Activated T-helper 2 cell treated with anti-CD3 and anti-CD28 coated beads, Interferon-gamma antibody, Interleukin-2, Interleukin-4, amounts not matched to agents 10 μg/mL and 5 μg/mL and 100 μg/mL, durations not matched to agents 14 hours and 24 hours and 36 hours (primary cell): ENCODE data around the gene LDAF1. TPM values are rescaled to one million over a fixed set of nuclear protein-coding genes. Genes with fewer than 3 reads are reported as not detected.

ENCODE experiments used
- DNase-seq: peaks from one replicate; pipeline ENCODE4 v3.0.0; 2021; ENCODE audit warnings: low spot score
- H3K27ac Mint-ChIP-seq: one replicate; pipeline ENCODE4 v1.8.0; 2021; ENCODE audit warnings: mixed read lengths
- H3K27me3 Mint-ChIP-seq: one replicate; pipeline ENCODE4 v1.8.0; 2021; ENCODE audit warnings: low read depth, mixed read lengths
- H3K36me3 Mint-ChIP-seq: one replicate; pipeline ENCODE4 v1.8.0; 2021; ENCODE audit warnings: low read depth, mixed read lengths
- H3K4me1 Mint-ChIP-seq: one replicate; pipeline ENCODE4 v1.8.0; 2021; ENCODE audit warnings: low read depth, mixed read lengths
- H3K4me3 Mint-ChIP-seq: one replicate; pipeline ENCODE4 v1.8.0; 2021; ENCODE audit warnings: low read depth, mild to moderate bottlenecking, moderate library complexity, mixed read lengths
- H3K9me3 Mint-ChIP-seq: one replicate; pipeline ENCODE4 v1.8.0; 2021; ENCODE audit warnings: mixed read lengths
- intact Hi-C: fragments of 100-400 bp; cut with micrococcal nuclease; formaldehyde crosslinking; loops from one replicate; pipeline ENCODE4 v1.15.1; 2023
- total RNA-seq: library from RNA; stranded (reverse); gene quantifications from 2 replicates; pipeline ENCODE4 v1.2.3, GENCODE V29; 2022

Gene LDAF1
- total RNA-seq, 1 donor from 2014 or later: 10.5 TPM

GRCh38 chr16:21211486-21211885, 53.0 kb downstream of the LDAF1 start, which contains the start of gene ZP2:
Gene ZP2, minus strand, starts transcription at chr16:21211574. Its CDS starts 27 bp downstream, at chr16:21211547.
- no peaks in the 10 kb centered on the region for H3K9me3 Mint-ChIP-seq
- no peak within 1 kb of the TSS for H3K27ac Mint-ChIP-seq
- peaks cover 9% of the 10 kb centered on the region for H3K27me3 Mint-ChIP-seq
- intact Hi-C loops: loop anchor here (5.0 kb wide), 1 partner anchor 366 kb away; no protein-coding TSS in a partner anchor
- H3K36me3 Mint-ChIP-seq: no peaks in the 10 kb centered on the region
- no peak for DNase-seq
- H3K4me3 Mint-ChIP-seq: no peak within 1 kb of the TSS
- no peaks in the 10 kb centered on the region for H3K4me1 Mint-ChIP-seq

GRCh38 chr16:21214086-21214485, 55.6 kb downstream of the LDAF1 start:
- Mint-ChIP-seq H3K4me3 (no peak overlapping the region), H3K9me3 (no peaks in the 10 kb centered on the region), H3K27ac (no peak overlapping the region), H3K27me3 (peaks cover 11% of the 10 kb centered on the region), H3K36me3 (no peaks in the 10 kb centered on the region), H3K4me1 (no peaks in the 10 kb centered on the region)
- DNase-seq: no peak
- intact Hi-C loops: loop anchor here (5.0 kb wide), 1 partner anchor 363 kb away; no protein-coding TSS in a partner anchor

GRCh38 chr16:21217121-21217520, 58.6 kb downstream of the LDAF1 start:
- peaks cover 24% of the 10 kb centered on the region for H3K27me3 Mint-ChIP-seq
- no peak for DNase-seq
- H3K9me3 Mint-ChIP-seq: no peaks in the 10 kb centered on the region
- intact Hi-C loops: no loop called here
- no peaks in the 10 kb centered on the region for H3K36me3 Mint-ChIP-seq
- H3K27ac Mint-ChIP-seq: no peak overlapping the region
- no peaks in the 10 kb centered on the region for H3K4me1 Mint-ChIP-seq
- no peak overlapping the region for H3K4me3 Mint-ChIP-seq

GRCh38 chr16:21218153-21218552, 59.7 kb downstream of the LDAF1 start:
- no peak overlapping the region for H3K4me3 Mint-ChIP-seq
- no peaks in the 10 kb centered on the region for H3K9me3 Mint-ChIP-seq
- intact Hi-C loops: no loop called here
- H3K4me1 Mint-ChIP-seq: no peaks in the 10 kb centered on the region
- H3K36me3 Mint-ChIP-seq: no peaks in the 10 kb centered on the region
- H3K27ac Mint-ChIP-seq: no peak overlapping the region
- H3K27me3 Mint-ChIP-seq: peaks cover 27% of the 10 kb centered on the region
- DNase-seq: no peak

GRCh38 chr16:21219551-21219950, 61.1 kb downstream of the LDAF1 start:
- DNase-seq: no peak
- intact Hi-C loops: no loop called here
- peaks cover 27% of the 10 kb centered on the region for H3K27me3 Mint-ChIP-seq
- H3K9me3 Mint-ChIP-seq: no peaks in the 10 kb centered on the region
- no peak overlapping the region for H3K4me3 Mint-ChIP-seq
- no peaks in the 10 kb centered on the region for H3K36me3 Mint-ChIP-seq
- H3K4me1 Mint-ChIP-seq: no peaks in the 10 kb centered on the region
- no peak overlapping the region for H3K27ac Mint-ChIP-seq

- Mint-ChIP-seq H3K4me1 (peaks cover 4% of the 10 kb centered on the region), H3K36me3 (no peaks in the 10 kb centered on the region), H3K27me3 (peaks cover 39% of the 10 kb centered on the region), H3K4me3 (no peak overlapping the region), H3K27ac (no peak overlapping the region), H3K9me3 (no peaks in the 10 kb centered on the region)
- no peak for DNase-seq
- intact Hi-C loops: no loop called here
Observed at GRCh38 chr16:21222495-21223337, 64.2 kb downstream of the LDAF1 start.

GRCh38 chr16:21223787-21224186, 65.3 kb downstream of the LDAF1 start:
- H3K4me1 Mint-ChIP-seq: peaks cover 4% of the 10 kb centered on the region
- intact Hi-C loops: no loop called here
- no peaks in the 10 kb centered on the region for H3K9me3 Mint-ChIP-seq
- H3K27me3 Mint-ChIP-seq: peaks cover 46% of the 10 kb centered on the region
- no peak overlapping the region for H3K4me3 Mint-ChIP-seq
- DNase-seq: no peak
- H3K27ac Mint-ChIP-seq: no peak overlapping the region
- no peaks in the 10 kb centered on the region for H3K36me3 Mint-ChIP-seq

GRCh38 chr16:21224800-21225199, 66.3 kb downstream of the LDAF1 start:
- Mint-ChIP-seq H3K9me3 (no peaks in the 10 kb centered on the region), H3K27me3 (peaks cover 51% of the 10 kb centered on the region), H3K4me3 (no peak overlapping the region), H3K4me1 (peaks cover 4% of the 10 kb centered on the region), H3K36me3 (no peaks in the 10 kb centered on the region), H3K27ac (no peak overlapping the region)
- DNase-seq: no peak
- intact Hi-C loops: no loop called here

- H3K9me3 Mint-ChIP-seq: no peaks in the 10 kb centered on the region
- H3K36me3 Mint-ChIP-seq: no peaks in the 10 kb centered on the region
- H3K27me3 Mint-ChIP-seq: peaks cover 48% of the 10 kb centered on the region
- H3K27ac Mint-ChIP-seq: no peak overlapping the region
- H3K4me3 Mint-ChIP-seq: no peak overlapping the region
- peaks cover 4% of the 10 kb centered on the region for H3K4me1 Mint-ChIP-seq
- intact Hi-C loops: no loop called here
- DNase-seq: no peak
Observed at GRCh38 chr16:21226749-21227148, 68.3 kb downstream of the LDAF1 start.

GRCh38 chr16:21227866-21228265, 69.4 kb downstream of the LDAF1 start:
- intact Hi-C loops: no loop called here
- H3K27ac Mint-ChIP-seq: no peak overlapping the region
- DNase-seq: no peak
- no peaks in the 10 kb centered on the region for H3K9me3 Mint-ChIP-seq
- H3K4me3 Mint-ChIP-seq: no peak overlapping the region
- peaks cover 4% of the 10 kb centered on the region for H3K4me1 Mint-ChIP-seq
- peaks cover 43% of the 10 kb centered on the region for H3K27me3 Mint-ChIP-seq
- H3K36me3 Mint-ChIP-seq: no peaks in the 10 kb centered on the region

- H3K36me3 Mint-ChIP-seq: no peaks in the 10 kb centered on the region
- intact Hi-C loops: no loop called here
- H3K4me1 Mint-ChIP-seq: peaks cover 4% of the 10 kb centered on the region
- peaks cover 43% of the 10 kb centered on the region for H3K27me3 Mint-ChIP-seq
- no peak overlapping the region for H3K27ac Mint-ChIP-seq
- no peak overlapping the region for H3K4me3 Mint-ChIP-seq
- no peak for DNase-seq
- no peaks in the 10 kb centered on the region for H3K9me3 Mint-ChIP-seq
Observed at GRCh38 chr16:21228361-21228872, 69.9 kb downstream of the LDAF1 start.
